A549 treated with ZK216348 at 1 μM for 4 hours (cell line): ENCODE measurements around the gene IRF2. TPM values are rescaled to one million over a fixed set of nuclear protein-coding genes. Genes with fewer than 3 reads are reported as not detected.

Experiments
- total RNA-seq: library from RNA; stranded (reverse); fragments of 200-300 nt; extraction: Qiagen RNA extraction; gene quantifications from 5 replicates; pipeline ENCODE4 v1.2.3, GENCODE V29; 2022; ENCODE audit warnings: low read depth

The IRF2 gene
- 8.9 to 11.9 TPM (median 11.0 TPM) in 5 replicates for total RNA-seq

DNA sequence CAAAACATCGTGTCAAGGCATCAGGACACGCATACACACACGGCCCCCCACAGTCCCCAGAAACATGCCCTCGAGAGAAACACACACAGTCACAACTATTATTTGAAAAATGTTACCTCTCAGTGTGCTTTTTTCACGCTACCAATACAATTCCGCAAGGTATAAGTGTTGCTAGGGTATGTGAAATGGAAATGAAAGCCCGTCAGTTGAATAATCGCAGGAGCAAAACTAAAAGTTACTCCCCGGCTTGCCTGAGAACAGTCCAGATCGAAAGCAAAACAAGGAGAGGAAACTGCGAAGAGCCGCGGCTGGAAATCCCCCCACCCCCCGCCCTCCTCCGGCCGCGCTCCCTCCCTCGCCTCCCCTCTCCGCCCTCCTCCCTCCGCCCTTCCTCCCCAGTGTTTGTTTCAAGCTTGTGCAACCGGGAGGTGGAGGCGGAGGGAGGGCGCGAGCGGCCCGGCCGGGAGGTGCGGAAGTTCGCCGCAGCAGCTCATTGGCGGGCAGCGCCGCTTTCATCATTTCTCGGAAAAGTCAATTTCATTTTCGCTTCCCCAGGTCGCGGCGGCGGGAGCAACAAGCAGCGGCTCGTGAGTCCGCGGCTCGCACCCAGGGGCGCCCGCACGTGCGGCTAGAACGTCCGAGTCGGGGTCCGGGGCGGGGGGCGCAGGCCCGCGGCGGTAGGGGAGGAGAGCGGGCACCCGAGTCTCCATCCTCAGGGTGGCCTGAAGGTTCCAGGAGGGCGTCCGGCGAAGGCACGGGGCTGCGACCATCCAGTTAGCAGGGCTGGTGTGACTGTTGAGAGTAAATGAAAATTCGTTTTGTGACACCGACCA is at the start of gene IRF2:
IRF2 (minus strand) TSS at position 288 of the 833 bp plus-strand sequence. CDS start 45,486 bp downstream, outside the sequence.

Other genes starting within 250 kb of the IRF2 start
- 15.2 to 28.7 TPM (median 19.5 TPM) in 5 replicates for gene CASP3, start 174.9 kb upstream of the IRF2 start, total RNA-seq
- 5.1 to 9.8 TPM (median 6.1 TPM) in 5 replicates for gene PRIMPOL, start 175.2 kb upstream of the IRF2 start, total RNA-seq